HG03354 (cell line): ENCODE results near the gene DNAH12.
"Not testable (repeated sequence)": the region's sequence is repeated elsewhere in the genome, so short reads cannot be mapped to it uniquely, and the experiment has no call there.

Experiments
- ATAC-seq: cut with Tn5 transposase; IDR thresholded peaks from one replicate; pipeline ENCODE4 v1.9.1; 2021; ENCODE audit warnings: mild to moderate bottlenecking; ENCODE audit not compliant: unreplicated experiment, poor library complexity, severe bottlenecking

The DNAH12 gene

DNA sequence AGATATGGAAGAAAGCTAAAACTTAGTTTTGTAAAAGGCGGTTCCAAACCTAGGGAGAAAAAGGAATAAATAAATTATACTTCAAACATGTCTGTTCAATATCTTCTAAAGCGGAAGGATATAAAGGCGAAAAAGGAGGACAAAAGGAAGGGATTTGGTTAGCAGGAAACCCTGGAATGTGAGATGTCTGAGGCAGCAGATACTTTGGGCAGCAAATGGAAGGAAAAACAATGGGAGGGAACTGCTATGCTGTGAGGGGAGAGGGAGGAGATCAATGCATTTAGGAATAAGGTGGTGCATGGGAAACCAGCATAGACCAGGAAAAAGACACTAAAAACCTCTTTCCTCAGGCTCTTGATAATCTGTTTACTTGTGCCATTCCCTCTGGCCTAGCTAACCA is 120.8 kb downstream of the DNAH12 start:
- ATAC-seq, result no peak

DNA sequence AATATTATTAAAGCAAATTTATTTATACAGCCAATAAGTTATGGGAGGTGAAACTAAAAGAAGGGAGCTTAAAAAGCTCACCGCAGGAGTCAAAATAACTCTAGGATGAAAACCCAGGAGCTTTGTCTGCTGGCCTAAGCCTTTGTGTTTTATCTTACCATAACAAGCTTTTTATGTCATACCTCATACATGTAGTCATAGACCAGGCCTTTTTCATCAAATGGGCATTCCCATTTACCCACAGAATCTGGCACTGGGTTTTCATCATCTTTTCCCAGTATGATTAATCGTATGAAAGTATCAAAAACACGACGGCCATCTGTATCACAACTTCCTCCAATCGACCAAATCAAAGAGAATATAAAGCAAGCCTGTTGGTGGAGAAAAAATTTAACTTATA is 122.8 kb downstream of the DNAH12 start:
- no peak for ATAC-seq

DNA sequence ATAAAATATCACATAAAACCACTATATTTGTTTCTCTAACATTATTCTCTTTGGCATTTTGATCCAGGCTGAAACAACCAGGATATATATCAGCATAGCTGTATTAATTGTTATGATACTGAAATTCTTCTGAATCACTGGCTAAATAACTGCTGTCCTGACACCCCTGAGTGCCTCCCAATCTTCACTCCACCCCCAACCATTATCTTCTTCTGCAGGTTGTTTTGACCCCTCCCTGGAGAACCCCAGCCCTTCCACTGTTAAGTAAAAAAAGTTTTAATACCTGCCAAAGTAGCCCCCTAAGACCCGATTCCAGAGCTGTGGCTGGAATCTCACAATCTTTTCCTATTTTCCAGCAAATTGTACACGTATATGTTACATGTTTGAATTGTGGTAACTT is 124.1 kb downstream of the DNAH12 start:
- ATAC-seq, result no peak

DNA sequence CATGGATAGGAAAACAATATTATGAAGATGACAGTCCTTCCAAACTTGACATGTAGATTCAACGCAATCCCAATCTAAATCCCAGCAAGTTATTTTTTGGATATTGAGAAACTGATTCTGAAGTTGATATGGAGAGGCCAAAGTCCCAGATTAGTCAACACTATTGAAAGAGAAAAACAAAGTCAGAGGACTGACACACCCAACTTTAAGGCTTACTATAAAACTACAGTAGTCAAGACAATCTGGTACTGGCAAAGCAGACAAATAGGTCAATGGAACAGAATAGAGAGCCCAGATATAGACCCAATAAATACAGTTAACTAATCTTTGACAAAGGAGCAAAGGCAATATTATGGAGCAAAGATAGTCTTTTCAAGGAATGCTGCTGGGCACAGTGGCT is 132.4 kb downstream of the DNAH12 start:
- no peak for ATAC-seq

DNA sequence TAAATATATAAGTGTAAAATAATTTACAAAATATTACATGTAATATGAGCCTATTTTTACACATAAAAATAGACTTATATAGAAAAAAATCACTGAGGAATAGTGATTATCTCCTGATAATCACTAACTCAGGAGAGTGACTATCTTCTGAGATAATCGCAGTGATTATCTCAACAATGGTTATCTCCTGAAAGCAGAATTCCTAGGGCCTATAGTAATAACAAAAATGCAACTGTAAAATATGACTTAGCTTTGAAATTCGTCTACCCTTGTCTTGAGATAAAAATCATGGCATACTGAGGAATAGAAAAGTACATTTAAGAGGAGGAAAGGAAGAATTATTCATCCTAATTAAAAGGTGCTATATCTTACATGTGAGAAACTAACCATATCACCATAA is 134.7 kb downstream of the DNAH12 start:
- ATAC-seq, result no peak

DNA sequence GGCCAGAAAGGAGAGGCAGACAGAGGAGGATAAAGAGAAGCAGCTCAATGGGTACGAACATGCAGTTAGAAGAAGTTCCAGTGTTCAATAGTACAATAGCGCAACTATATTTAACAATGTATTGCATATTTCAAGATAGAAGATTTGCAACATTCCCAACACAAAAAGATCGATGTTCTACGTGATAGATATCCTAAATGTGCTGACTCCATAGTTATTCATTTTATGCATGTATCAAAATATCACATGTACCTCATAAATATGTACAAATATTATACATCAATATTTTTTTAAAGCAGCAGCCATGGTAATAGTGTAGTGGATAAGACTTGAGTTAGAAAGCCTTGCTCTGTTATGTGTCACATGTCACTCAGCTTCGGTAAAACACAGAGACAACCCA is 141.5 kb downstream of the DNAH12 start:
- ATAC-seq, result no peak

DNA sequence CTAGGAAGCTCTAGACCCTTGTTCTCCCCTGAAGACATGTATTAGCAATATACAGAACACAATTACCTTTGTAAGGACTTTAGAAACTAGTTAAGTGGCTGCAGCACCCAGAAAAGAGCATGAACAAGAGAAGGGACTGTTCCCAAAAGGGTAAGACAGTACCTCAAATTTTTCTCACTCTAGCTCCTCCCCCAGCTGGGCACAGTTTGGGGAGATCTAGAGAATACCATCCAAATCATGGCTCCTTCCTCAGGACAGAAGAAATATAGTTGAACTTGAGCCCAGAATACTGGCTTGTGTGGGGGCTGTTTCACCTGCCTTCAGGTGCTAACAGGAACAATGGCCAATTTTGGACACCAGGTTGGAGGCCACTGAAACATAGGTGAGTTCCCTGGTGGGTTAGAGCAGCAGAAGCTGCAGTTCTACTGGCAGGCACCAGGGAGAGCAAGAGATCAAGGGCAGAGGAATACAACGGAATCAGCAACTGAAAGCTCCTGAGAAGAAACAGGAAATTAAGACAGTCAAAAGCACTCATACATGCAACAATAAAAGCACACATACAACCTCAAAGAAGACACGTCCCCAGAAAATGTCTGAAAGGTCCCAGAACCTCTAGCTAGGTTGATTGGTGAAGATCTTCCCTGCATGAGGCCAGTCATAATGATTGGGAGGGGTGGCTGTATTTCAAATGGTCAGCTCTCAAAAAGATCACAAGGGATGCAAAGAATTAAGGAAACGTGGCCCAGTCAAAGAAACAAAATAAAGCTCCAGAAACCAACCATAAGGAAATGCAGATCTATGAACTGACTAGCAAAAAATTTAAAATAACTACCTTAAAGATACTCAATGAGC is 146.7 kb downstream of the DNAH12 start:
- ATAC-seq, result peak; percentile 98

DNA sequence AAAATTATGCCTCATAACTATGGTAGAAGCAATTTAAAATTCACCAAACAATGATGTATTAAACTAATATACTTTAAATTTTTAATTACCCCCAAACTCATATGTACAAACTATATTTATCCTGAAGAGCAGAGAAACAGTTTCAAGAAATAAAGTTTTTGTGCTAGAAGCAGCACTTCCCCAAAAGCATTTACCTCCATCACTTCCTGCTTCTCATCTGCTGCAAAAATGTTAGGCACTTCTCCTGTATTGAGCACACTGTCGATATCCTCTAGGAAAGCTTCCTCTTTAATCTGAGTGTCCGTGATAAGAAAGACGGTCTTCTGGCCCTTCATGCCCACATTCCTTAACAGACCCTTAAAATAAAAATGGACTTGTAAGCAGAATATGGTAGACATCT is 150.2 kb downstream of the DNAH12 start:
- no peak for ATAC-seq

DNA sequence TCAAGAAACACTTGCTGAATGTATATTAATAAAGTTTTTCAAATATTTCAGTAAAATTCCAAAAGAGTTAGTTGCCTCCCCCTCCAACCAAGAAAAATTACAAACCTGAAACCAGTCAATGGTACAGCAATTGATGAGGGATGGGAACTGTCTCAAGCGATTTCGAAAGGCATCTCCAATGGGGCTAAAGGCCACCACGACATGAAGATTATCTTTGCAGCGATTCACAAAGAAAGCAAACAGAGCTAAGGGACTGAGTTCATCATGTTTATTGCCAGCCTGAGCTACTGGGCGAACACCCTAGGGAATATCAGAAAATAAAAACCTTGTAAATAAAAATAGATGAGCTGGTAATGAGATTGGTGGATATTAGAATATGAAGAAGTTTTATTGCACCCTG is 152.4 kb downstream of the DNAH12 start:
- ATAC-seq, result no peak

DNA sequence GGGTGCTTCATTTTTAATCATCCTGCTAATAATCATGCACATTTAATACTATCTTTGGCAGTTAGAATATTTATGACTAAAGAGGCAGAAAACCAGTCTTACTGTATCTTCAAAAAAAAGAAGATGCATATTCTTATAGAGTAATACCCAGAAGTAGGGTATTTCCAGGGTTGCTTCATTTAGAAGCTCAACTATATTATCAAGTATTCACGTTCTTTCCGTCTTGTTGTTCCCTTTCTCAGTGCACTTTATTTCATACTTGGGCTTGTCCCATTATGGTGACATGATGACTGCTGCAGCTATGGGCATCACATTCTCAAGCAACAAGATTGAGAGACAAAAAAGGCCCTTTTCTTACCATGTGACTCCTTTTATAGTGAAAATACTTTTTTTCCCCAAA is 154.9 kb downstream of the DNAH12 start:
- ATAC-seq, result no peak

DNA sequence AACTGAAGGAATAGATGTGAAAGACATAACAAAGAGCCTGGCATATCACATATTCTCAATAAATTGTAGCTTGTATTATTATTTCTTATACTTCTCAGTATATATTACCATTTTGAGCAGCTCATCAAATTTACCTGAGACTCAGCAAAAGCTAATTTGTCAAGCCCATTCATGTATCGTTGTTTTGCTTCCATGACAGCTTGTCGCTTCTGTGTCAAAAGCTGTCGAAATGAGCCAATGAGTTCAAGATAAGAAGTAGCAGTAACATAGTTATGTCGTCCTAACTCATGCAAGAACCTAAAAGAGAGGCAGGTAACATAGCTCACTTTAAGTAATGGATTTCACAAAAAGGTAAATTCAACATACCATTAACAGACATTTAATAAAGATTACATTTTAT is 157.8 kb downstream of the DNAH12 start:
- no peak for ATAC-seq

DNA sequence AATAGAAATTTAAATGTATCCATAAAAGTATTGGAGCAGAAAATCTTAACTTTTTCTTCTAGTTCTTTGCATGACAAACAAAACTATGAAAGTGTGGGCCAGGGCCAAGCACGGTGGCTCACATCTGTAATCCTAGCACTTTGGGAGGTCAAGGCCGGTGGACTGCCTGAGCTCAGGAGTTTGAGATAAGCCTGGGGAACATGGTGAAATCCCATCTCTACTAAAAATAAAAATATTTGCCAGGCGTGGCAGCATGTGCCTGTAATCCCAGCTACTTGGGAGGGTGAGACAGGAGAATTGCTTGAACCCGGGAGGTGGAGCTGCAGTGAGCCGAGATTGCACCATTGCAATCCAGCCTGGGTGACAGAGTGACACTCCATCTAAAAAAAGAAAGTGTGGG is 158.6 kb downstream of the DNAH12 start:
- no peak for ATAC-seq

DNA sequence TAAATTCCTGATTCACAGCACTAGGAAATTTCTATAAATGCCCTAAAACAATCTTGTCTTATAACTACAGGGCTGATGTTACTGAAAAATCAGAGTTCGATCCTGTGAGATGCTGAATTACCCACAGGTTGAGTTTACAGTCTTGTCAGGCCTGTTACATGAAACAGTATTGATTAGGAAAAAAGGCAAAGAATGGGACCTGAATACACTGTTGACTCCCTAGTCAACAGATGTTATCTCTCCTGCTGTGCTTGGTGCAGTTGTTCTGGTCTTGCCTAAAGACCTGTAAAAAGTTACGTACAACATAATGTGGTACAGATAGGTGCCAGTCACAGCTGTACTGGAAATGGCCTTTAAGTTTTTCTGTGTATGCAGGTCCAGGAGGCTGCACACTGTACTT is 160.3 kb downstream of the DNAH12 start:
- no peak for ATAC-seq

DNA sequence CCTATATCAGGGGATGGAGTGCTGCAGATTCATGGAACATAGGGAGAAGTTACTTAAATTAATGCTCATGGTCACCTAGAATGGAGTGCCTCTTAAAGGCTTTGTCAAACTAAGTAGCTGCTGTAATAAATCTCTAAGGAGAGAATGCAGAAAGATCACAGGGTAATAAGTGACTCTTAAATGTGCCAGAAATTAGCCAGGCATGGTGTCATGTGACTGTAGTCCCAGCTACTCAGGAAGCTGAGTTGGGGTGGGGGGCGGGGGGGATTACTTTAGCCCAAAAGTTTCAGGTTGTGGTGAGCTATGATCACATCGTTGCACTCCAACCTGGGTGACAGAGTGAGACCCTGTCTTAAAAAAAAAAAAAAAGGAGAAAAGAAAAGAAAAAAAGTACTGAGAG is 160.7 kb downstream of the DNAH12 start:
- ATAC-seq, result peak; percentile 68

DNA sequence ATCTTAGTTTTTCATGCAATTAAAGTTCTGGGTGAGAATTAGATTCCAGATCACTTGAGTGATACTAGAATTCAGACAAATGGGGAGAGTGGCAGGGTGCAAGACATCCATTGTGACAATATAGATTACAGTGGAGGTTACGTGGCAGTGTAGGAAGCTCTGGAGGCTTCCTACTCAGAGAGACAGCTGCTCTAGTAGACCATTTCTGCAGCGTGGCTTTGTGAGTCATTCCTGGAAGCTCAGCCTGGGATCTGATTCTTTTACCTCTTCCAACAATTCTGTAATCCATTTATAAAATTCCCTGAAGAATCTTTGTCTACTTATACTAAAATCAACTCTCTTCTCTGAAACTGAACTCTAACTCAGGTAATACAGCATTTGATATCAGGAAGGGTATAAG is 161.2 kb downstream of the DNAH12 start:
- ATAC-seq, result peak; percentile 60

DNA sequence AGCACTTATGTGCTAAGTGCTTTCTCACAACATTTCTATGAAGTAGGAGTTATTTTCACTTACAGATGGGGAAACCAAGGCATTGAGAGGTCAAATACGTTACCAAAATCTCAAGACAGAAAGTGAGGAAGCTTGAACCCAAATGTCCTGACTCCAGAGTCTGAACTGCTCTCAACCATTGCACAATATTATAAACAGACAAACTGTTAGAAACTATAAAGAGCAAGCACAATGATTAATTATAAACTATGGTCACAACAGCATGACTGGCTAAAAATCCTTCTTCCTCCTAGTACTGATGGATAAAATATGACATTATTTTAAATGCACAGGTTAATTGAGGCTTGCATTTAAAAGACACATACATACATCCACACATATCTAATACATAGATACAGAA is 173.8 kb downstream of the DNAH12 start:
- no peak for ATAC-seq

DNA sequence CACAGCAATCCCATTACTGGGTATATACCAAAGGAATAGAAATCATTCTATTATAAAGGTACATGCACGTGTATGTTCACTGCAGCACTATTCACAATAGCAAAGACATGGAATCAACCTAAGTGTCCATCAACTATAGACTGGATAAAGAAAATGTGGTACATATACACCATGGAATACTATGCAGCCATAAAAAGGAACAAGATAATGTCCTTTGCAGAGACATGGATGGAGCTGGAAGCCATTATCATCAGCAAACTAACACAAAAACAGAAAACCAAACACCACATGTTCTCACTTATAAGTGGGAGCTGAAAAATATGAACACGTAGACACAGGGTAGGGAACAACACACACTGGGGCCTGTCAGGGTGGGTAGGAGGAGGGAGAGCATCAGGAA is 179.1 kb downstream of the DNAH12 start:
- not testable (repeated sequence) for ATAC-seq

DNA sequence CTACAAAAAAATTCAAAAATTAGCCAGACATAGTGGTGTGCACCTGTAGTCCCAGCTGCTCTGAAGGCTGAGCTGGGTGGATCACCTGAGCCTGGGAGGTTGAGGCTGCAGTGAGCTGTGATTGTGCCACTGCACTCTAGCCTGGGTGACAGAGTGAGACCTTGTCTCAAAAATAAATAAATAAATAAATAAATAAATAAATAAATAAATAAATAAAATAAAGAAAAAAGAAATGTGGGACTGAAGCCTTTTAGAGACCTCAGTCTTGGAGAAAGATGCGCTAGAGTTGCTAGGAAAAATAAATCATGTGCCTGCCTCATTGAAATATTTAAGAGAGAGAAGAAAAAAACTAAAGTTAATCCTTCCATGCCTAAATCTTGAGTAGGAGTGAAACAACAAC is 187.9 kb downstream of the DNAH12 start:
- not testable (repeated sequence) for ATAC-seq

DNA sequence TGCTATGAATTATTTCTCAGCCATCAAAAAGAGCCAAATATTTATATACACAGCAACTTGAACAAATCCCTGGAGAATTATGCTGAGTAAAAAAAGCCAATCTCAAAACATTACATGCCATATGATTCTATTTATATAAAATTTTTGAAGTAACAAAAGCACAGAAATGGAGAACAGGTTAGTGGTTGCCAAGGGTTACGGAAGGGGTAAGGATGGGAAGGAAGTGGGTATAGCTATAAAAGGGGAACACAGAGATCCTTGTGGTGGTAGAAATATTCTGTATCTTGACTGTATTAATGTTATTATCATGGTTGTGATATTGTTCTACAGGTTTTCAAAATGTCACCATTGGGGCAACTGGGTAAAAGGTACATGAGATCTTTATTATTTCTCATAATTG is 189.4 kb downstream of the DNAH12 start:
- ATAC-seq, result no peak

DNA sequence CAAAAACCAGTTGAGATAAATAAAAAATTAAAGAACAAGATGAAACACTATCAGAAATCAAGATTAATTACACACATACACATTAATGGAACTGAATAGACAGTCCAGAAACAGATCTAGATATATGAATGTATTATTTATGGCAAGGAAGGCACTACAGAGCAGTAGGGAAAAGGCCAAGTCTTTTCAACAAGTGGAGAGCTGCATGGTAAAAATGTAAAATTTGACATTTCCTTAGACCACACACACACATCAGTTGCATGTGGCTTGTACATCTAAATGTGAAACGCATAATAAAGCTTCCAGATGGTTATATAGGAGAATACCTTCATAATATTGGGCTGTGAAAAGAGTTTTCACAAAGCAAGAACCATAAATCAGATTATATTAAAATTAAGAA is 193.9 kb downstream of the DNAH12 start:
- no peak for ATAC-seq

DNA sequence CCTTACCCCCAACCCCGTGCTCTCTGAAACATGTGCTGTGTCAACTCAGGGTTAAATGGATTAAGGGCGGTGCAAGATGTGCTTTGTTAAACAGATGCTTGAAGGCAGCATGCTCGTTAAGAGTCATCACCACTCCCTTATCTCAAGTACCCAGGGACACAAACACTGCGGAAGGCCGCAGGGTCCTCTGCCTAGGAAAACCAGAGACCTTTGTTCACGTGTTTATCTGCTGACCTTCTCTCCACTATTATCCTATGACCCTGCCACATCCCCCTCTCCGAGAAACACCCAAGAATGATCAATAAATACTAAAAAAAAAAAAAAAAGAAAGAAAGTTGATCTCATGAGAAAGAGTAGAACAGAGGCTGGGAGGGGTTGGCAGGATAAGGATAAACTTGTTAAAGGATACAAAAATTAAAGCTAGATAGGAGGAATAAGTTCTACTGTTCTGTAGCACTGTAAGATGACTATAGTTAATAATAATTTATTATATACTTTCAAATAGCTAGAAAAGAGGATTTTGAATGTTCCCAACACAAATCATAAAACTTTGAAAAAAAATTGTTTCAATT is 205.0 kb downstream of the DNAH12 start:
- ATAC-seq, result not testable (repeated sequence)
